ENCODE measurements around the gene MTUS2. TPM values are rescaled to one million over a fixed set of nuclear protein-coding genes. Genes with fewer than 3 reads are reported as not detected.

The MTUS2 gene
- total and polyA plus RNA-seq, 2 of the 8 experiments (the other 6 are each of a cell fraction or from before 2014, with no cell fraction given) = 0.18 to 0.80 TPM

- FAIRE-seq = no peak
- no peak overlapping the region for H3K56ac ChIP-seq (replicated peaks; ENCODE audit: insufficient read length, low read depth, low read length)
- no peak overlapping the region for H3K18ac ChIP-seq (ENCODE audit: extremely low read depth, low read length)
- POLR2A ChIA-PET (ENCODE audit: partially characterized antibody) = no interaction called here
- H3K27me3 ChIP-seq (replicated peaks in 1 of 4; ENCODE audit: control insufficient read depth in 3 of 4, extremely low read depth in 1 of 4, insufficient read depth in 3 of 4, low read length in 3 of 4) = no peaks in the 10 kb centered on the region
- H4K91ac ChIP-seq (replicated peaks; ENCODE audit: insufficient read length, low read length) = no peak overlapping the region
- 79% methylated on average over 7 of the region's 7 CpGs; no CpG with 5 or more reads in 1 of the 2 experiments for WGBS, 2 experiments (ENCODE audit: extremely low coverage in 1 of 2, insufficient coverage in 1 of 2, insufficient read length in 1 of 2, insufficient replicate concordance in 2 of 2, low coverage in 1 of 2, low lambda C conversion rate in 2 of 2, missing lambda C conversion rate in 1 of 2)
- H3K4me2 ChIP-seq (ENCODE audit: insufficient read depth in 1 of 2, low read depth in 2 of 2, low read length in 2 of 2) = no peak overlapping the region
- TF ChIP-seq KDM1A (IDR thresholded peaks at IDR 0.05; ENCODE audit: borderline replicate concordance, low read length) (no peak), E2F6 (IDR thresholded peaks at IDR 0.05) (no peak), TBP (IDR thresholded peaks at IDR 0.05; ENCODE audit: low read depth, low read length) (no peak), CEBPB (IDR thresholded peaks at IDR 0.05; ENCODE audit: low read depth, low read length) (no peak), NANOG (IDR thresholded peaks at IDR 0.05; ENCODE audit: insufficient read depth, low read depth, low read length, poor library complexity, severe bottlenecking) (no peak), ASH2L (IDR thresholded peaks at IDR 0.05; ENCODE audit: low read length) (no peak), SAP30 (IDR thresholded peaks at IDR 0.05; ENCODE audit: insufficient read depth, insufficient replicate concordance, low read length) (no peak), CBX8 (IDR thresholded peaks at IDR 0.05; ENCODE audit: borderline replicate concordance, low read depth, low read length) (no peak), EP300 (IDR thresholded peaks at IDR 0.05; ENCODE audit: borderline replicate concordance in 1 of 2, low read depth in 2 of 2, low read length in 2 of 2) (no peak), TAF1 (IDR thresholded peaks at IDR 0.05; ENCODE audit: low read depth, low read length) (no peak), TEAD4 (IDR thresholded peaks at IDR 0.05; ENCODE audit: low read depth, low read length) (no peak), CHD1 (IDR thresholded peaks at IDR 0.05; ENCODE audit: low read depth, low read length) (no peak), SUZ12 (IDR thresholded peaks at IDR 0.05; ENCODE audit: low read length) (no peak), KDM5A (IDR thresholded peaks at IDR 0.05; ENCODE audit: low read length) (no peak)
- H4K5ac ChIP-seq (ENCODE audit: insufficient read length, low read depth, low read length) = no peak overlapping the region
- no peak overlapping the region for H3K4ac ChIP-seq (replicated peaks; ENCODE audit: insufficient read length, low read depth, low read length)
- peaks cover 0 to 6% (median 0%) of the 10 kb centered on the region in 4 experiments; a peak in 2 of 7 replicates for H3K4me1 ChIP-seq (replicated peaks in 1 of 4; ENCODE audit: control insufficient read depth in 3 of 4, insufficient read depth in 4 of 4, low read length in 3 of 4)
- no peak overlapping the region for H2BK20ac ChIP-seq (ENCODE audit: low read length)
- no peak for DNase-seq (ENCODE audit: low read depth in 1 of 2, low spot score in 2 of 2)
- H3K9me3 ChIP-seq (ENCODE audit: insufficient read depth in 2 of 2, low read depth in 1 of 2, low read length in 1 of 2) = no peaks in the 10 kb centered on the region
- no peaks in the 10 kb centered on the region for H3K36me3 ChIP-seq (ENCODE audit: control insufficient read depth in 2 of 4, insufficient read depth in 4 of 4, low read length in 3 of 4)
- H4K20me1 ChIP-seq (replicated peaks in 1 of 2; ENCODE audit: control insufficient read depth in 1 of 2, insufficient read depth in 2 of 2, low read length in 2 of 2) = no peaks in the 10 kb centered on the region
- no peak overlapping the region for H3K27ac ChIP-seq (ENCODE audit: low read depth, low read length)
- H2AFZ ChIP-seq (ENCODE audit: low read length) = no peak overlapping the region
- H3K14ac ChIP-seq (ENCODE audit: insufficient read length) = no peak overlapping the region
- CTCF ChIA-PET (ENCODE audit: partially characterized antibody) = interaction anchor here (0.7 to 1.4 kb wide), 3 partner anchors 22 to 266 kb away, joined by 3 to 4 read pairs (median 3); no protein-coding TSS in a partner anchor
- no peak overlapping the region for H2AK5ac ChIP-seq (ENCODE audit: low read depth, low read length)
- H2BK15ac ChIP-seq (ENCODE audit: low read length) = no peak overlapping the region
- H3K9ac ChIP-seq (replicated peaks in 1 of 4; ENCODE audit: extremely low read depth in 1 of 4, low read depth in 3 of 4, low read length in 3 of 4) = no peak overlapping the region
- no peaks in the 10 kb centered on the region for H3K79me1 ChIP-seq (ENCODE audit: low read depth, low read length)
- H3K23ac ChIP-seq (ENCODE audit: insufficient read length) = no peak overlapping the region
- no peaks in the 10 kb centered on the region for H3K79me2 ChIP-seq (ENCODE audit: control insufficient read depth in 1 of 2, insufficient read depth in 2 of 2, low read length in 2 of 2)
- peak overlapping the region; percentile 69; the same call in 1 of the 2 replicates for H4K8ac ChIP-seq (ENCODE audit: extremely low read depth, insufficient read depth, low read length)
- H3K23me2 ChIP-seq (ENCODE audit: low read depth, low read length) = no peaks in the 10 kb centered on the region
- no peak overlapping the region for H2BK120ac ChIP-seq (replicated peaks; ENCODE audit: low read depth, low read length)
- H2BK5ac ChIP-seq (ENCODE audit: low read depth, low read length) = no peak overlapping the region
- no peak overlapping the region for H2BK12ac ChIP-seq (ENCODE audit: low read depth, low read length)
- H3K4me3 ChIP-seq (ENCODE audit: extremely low read depth in 1 of 4, insufficient read depth in 2 of 4, low read depth in 3 of 4, low read length in 4 of 4) = no peak overlapping the region
Observed at GRCh38 chr13:29449726-29450125, 629.6 kb downstream of the MTUS2 start.
